ENCODE data around the gene P3H1. TPM values are rescaled to one million over a fixed set of nuclear protein-coding genes. Genes with fewer than 3 reads are reported as not detected.
A peak's percentile ranks its signal among the peaks of the same experiment; 100 is the strongest.
"Not testable (repeated sequence)": the region's sequence is repeated elsewhere in the genome, so short reads cannot be mapped to it uniquely, and the experiment has no call there.

P3H1 gene
- polyA plus RNA-seq, 3 donors = 12.9 to 28.1 (median 22.7) TPM

GRCh38 chr1:42777852-42778251, 11.0 kb upstream of the P3H1 start:
- no peak overlapping the region for H3K27ac ChIP-seq (ENCODE audit: low read depth, low read length)

GRCh38 chr1:42776502-42776901, 9.7 kb upstream of the P3H1 start:
- WGBS, 3 donors = 96 to 97% (median 96%) methylated on average over 6 of the region's 6 CpGs
- H3K27ac ChIP-seq (ENCODE audit: low read depth, low read length) = no peak overlapping the region

GRCh38 chr1:42774928-42775526, 8.2 kb upstream of the P3H1 start:
- H3K27ac ChIP-seq (ENCODE audit: low read depth, low read length) = no peak overlapping the region
- 84 to 91% (median 87%) methylated on average over 5 of the region's 5 CpGs for WGBS, 3 donors

- WGBS, 3 donors = 47 to 70% (median 47%) methylated on average over 2 of the region's 2 CpGs
- H3K27ac ChIP-seq (ENCODE audit: low read depth, low read length) = no peak overlapping the region
Observed at GRCh38 chr1:42773420-42773819, 6.6 kb upstream of the P3H1 start.

- H3K27ac ChIP-seq (ENCODE audit: low read depth, low read length) = no peak overlapping the region
- 93 to 97% (median 95%) methylated on average over 3 of the region's 3 CpGs for WGBS, 3 donors
Observed at GRCh38 chr1:42769811-42770210, 3.0 kb upstream of the P3H1 start.

- 80 to 90% (median 88%) methylated on average over 2 of the region's 2 CpGs for WGBS, 3 donors
- no peak overlapping the region for H3K27ac ChIP-seq (ENCODE audit: low read depth, low read length)
Observed at GRCh38 chr1:42768172-42768571, 1.3 kb upstream of the P3H1 start.

GRCh38 chr1:42767510-42768000, 727 bp upstream of the P3H1 start:
- peak overlapping the region; percentile 39 for H3K27ac ChIP-seq (ENCODE audit: low read depth, low read length)
- 1 to 3% (median 2%) methylated on average over 22 to 23 of the region's 23 CpGs for WGBS, 3 donors

- 1% methylated on average over 38 to 44 of the region's 44 CpGs for WGBS, 3 donors
- H3K27ac ChIP-seq (ENCODE audit: low read depth, low read length) = peak overlapping the region; percentile 52
Observed at GRCh38 chr1:42765832-42766740, 742 bp downstream of the P3H1 start.

- 17 to 32% (median 24%) methylated on average over 7 of the region's 7 CpGs for WGBS, 3 donors
- H3K27ac ChIP-seq (ENCODE audit: low read depth, low read length) = no peak overlapping the region
Observed at GRCh38 chr1:42765269-42765668, 1.6 kb downstream of the P3H1 start.

GRCh38 chr1:42762269-42762668, 4.6 kb downstream of the P3H1 start:
- no peak overlapping the region for H3K27ac ChIP-seq (ENCODE audit: low read depth, low read length)
- WGBS, 3 donors = 54 to 69% (median 58%) methylated on average over 5 of the region's 5 CpGs

- 93 to 96% (median 94%) methylated on average over 4 of the region's 4 CpGs for WGBS, 3 donors
- no peak overlapping the region for H3K27ac ChIP-seq (ENCODE audit: low read depth, low read length)
Observed at GRCh38 chr1:42761567-42761966, 5.3 kb downstream of the P3H1 start.

- 64 to 82% (median 70%) methylated on average over 9 of the region's 9 CpGs for WGBS, 3 donors
- no peak overlapping the region for H3K27ac ChIP-seq (ENCODE audit: low read depth, low read length)
Observed at GRCh38 chr1:42759114-42759513, 7.7 kb downstream of the P3H1 start.

GRCh38 chr1:42758641-42759040, 8.2 kb downstream of the P3H1 start:
- WGBS, 3 donors = 48 to 84% (median 65%) methylated on average over 3 of the region's 3 CpGs
- H3K27ac ChIP-seq (ENCODE audit: low read depth, low read length) = no peak overlapping the region

GRCh38 chr1:42757892-42758275, 8.9 kb downstream of the P3H1 start:
- no peak overlapping the region for H3K27ac ChIP-seq (ENCODE audit: low read depth, low read length)

GRCh38 chr1:42756956-42757891, 9.6 kb downstream of the P3H1 start:
- no peak overlapping the region for H3K27ac ChIP-seq (ENCODE audit: low read depth, low read length)
- WGBS, 3 donors = 75 to 78% (median 76%) methylated on average over 17 of the region's 17 CpGs

GRCh38 chr1:42753070-42753469, 13.8 kb downstream of the P3H1 start:
- no peak overlapping the region for H3K27ac ChIP-seq (ENCODE audit: low read depth, low read length)
- 82 to 89% (median 83%) methylated on average over 1 of the region's 1 CpG for WGBS, 3 donors

GRCh38 chr1:42752284-42752683, 14.5 kb downstream of the P3H1 start:
- H3K27ac ChIP-seq (ENCODE audit: low read depth, low read length) = no peak overlapping the region
- WGBS, 3 donors = 92 to 98% (median 94%) methylated on average over 6 of the region's 6 CpGs

GRCh38 chr1:42751511-42752070, 15.2 kb downstream of the P3H1 start:
- 91 to 93% (median 91%) methylated on average over 8 of the region's 8 CpGs for WGBS, 3 donors
- H3K27ac ChIP-seq (ENCODE audit: low read depth, low read length) = not testable (repeated sequence)
